Activated CD8-positive, alpha-beta T cell treated with anti-CD3 and anti-CD28 coated beads for 36 hours (primary cell): ENCODE results near the gene DOCK2. TPM values are rescaled to one million over a fixed set of nuclear protein-coding genes. Genes with fewer than 3 reads are reported as not detected.
"Not testable (repeated sequence)": the region's sequence is repeated elsewhere in the genome, so short reads cannot be mapped to it uniquely, and the experiment has no call there.

Experiments used
- ATAC-seq: fragments of 200-7000 bp; cut with Tn5 transposase; one replicate; pipeline ENCODE4 v1.10.0; 2021; ENCODE audit warnings: mild to moderate bottlenecking, moderate library complexity
- CTCF ChIA-PET: fragments of 350-600 bp; sonication (Branson Sonifier 250); formaldehyde crosslinking; loops from one replicate; lab custom pipeline; 2021; ENCODE audit warnings: antibody characterized with exemption; lab: Charles Lee
- POLR2A ChIA-PET: fragments of 350-600 bp; sonication (Branson Sonifier 250); formaldehyde crosslinking; loops from one replicate; lab custom pipeline; 2021; ENCODE audit warnings: antibody characterized with exemption; lab: Charles Lee
- DNase-seq: peaks from one replicate; pipeline ENCODE4 v3.0.0-alpha.2; 2020
- H3K27ac Mint-ChIP-seq: one replicate; pipeline ENCODE4 v1.8.0; 2021; ENCODE audit warnings: mild to moderate bottlenecking, mixed read lengths
- H3K27me3 Mint-ChIP-seq: one replicate; pipeline ENCODE4 v1.8.0; 2021; ENCODE audit warnings: mixed read lengths
- H3K36me3 Mint-ChIP-seq: one replicate; pipeline ENCODE4 v1.8.0; 2021; ENCODE audit warnings: low read depth, mixed read lengths
- H3K4me1 Mint-ChIP-seq: one replicate; pipeline ENCODE4 v1.8.0; 2021; ENCODE audit warnings: low read depth, mixed read lengths
- H3K4me3 Mint-ChIP-seq: one replicate; pipeline ENCODE4 v1.8.0; 2021; ENCODE audit warnings: mild to moderate bottlenecking, moderate library complexity, mixed read lengths
- H3K9me3 Mint-ChIP-seq: one replicate; pipeline ENCODE4 v1.8.0; 2021; ENCODE audit warnings: mixed read lengths
- CTCF ChIP-seq: fragments of 200-600 bp; IDR thresholded peaks from one replicate; pipeline ENCODE4 v1.8.0; 2022; ENCODE audit warnings: antibody characterized with exemption, mild to moderate bottlenecking
- intact Hi-C: fragments of 100-400 bp; cut with micrococcal nuclease; formaldehyde crosslinking; loops from one replicate; pipeline ENCODE4 v1.10.0; 2022
- total RNA-seq, 2 experiments: library from RNA; stranded (reverse); gene quantifications; one replicate each; pipeline ENCODE4 v1.2.3, GENCODE V29; 2021

Gene DOCK2
- total RNA-seq, 2 experiments from 2014 or later: 180 to 181 TPM

GRCh38 chr5:169657127-169657526, 20.1 kb downstream of the DOCK2 start:
- Mint-ChIP-seq H3K27me3 (no peaks in the 10 kb centered on the region), H3K27ac (peak overlapping the region; percentile 82), H3K4me3 (peak overlapping the region; percentile 34), H3K36me3 (peaks cover 70% of the 10 kb centered on the region), H3K9me3 (peaks cover 8% of the 10 kb centered on the region), H3K4me1 (peaks cover 68% of the 10 kb centered on the region)
- ATAC-seq (peak; percentile 78), DNase-seq (no peak)
- CTCF ChIA-PET: no interaction called here
- POLR2A ChIA-PET: interaction anchor here (0.6 to 2.2 kb wide), 5 partner anchors 10 to 953 kb away, joined by 3 to 19 read pairs (median 4); partner anchors contain the start of genes DOCK2 and SPDL1
- intact Hi-C loops: no loop called here
- TF ChIP-seq CTCF: no peak

- DNase-seq, CTCF ChIA-PET, H3K27me3 Mint-ChIP-seq, H3K27ac Mint-ChIP-seq, POLR2A ChIA-PET, intact Hi-C loops, H3K4me3 Mint-ChIP-seq, ATAC-seq: not testable (repeated sequence)
- peaks cover 55% of the 10 kb centered on the region for H3K36me3 Mint-ChIP-seq
- H3K4me1 Mint-ChIP-seq: peaks cover 38% of the 10 kb centered on the region
- peaks cover 23% of the 10 kb centered on the region for H3K9me3 Mint-ChIP-seq
Observed at GRCh38 chr5:169662451-169662850, 25.4 kb downstream of the DOCK2 start.

- Mint-ChIP-seq H3K27me3 (no peaks in the 10 kb centered on the region), H3K36me3 (peaks cover 50% of the 10 kb centered on the region), H3K4me1 (peaks cover 35% of the 10 kb centered on the region), H3K4me3 (no peak overlapping the region), H3K9me3 (peaks cover 23% of the 10 kb centered on the region), H3K27ac (no peak overlapping the region)
- ATAC-seq: no peak
- TF ChIP-seq CTCF: no peak
- CTCF ChIA-PET: no interaction called here
- no peak for DNase-seq
- POLR2A ChIA-PET: no interaction called here
- intact Hi-C loops: no loop called here
Observed at GRCh38 chr5:169663537-169663936, 26.5 kb downstream of the DOCK2 start.

- intact Hi-C loops: no loop called here
- no peak for ATAC-seq
- Mint-ChIP-seq H3K36me3 (peaks cover 46% of the 10 kb centered on the region), H3K27ac (no peak overlapping the region), H3K4me1 (peaks cover 38% of the 10 kb centered on the region), H3K4me3 (no peak overlapping the region), H3K9me3 (peaks cover 22% of the 10 kb centered on the region), H3K27me3 (no peaks in the 10 kb centered on the region)
- POLR2A ChIA-PET: interaction anchor here (1.0 kb wide), 1 partner anchor 29 kb away, joined by 5 read pairs; the partner anchor contains the start of gene DOCK2
- no peak for DNase-seq
- CTCF ChIA-PET: interaction anchor here (1.1 kb wide), 1 partner anchor 15 kb away, joined by 3 read pairs; no protein-coding TSS in a partner anchor
- no peak for TF ChIP-seq CTCF
Observed at GRCh38 chr5:169666365-169666764, 29.3 kb downstream of the DOCK2 start.

- no peak overlapping the region for H3K4me3 Mint-ChIP-seq
- CTCF ChIA-PET: interaction anchor here (1.2 kb wide), 1 partner anchor 12 kb away, joined by 3 read pairs; no protein-coding TSS in a partner anchor
- intact Hi-C loops: no loop called here
- H3K9me3 Mint-ChIP-seq: peaks cover 8% of the 10 kb centered on the region
- H3K4me1 Mint-ChIP-seq: peaks cover 33% of the 10 kb centered on the region
- DNase-seq (no peak), ATAC-seq (no peak)
- POLR2A ChIA-PET: interaction anchor here (0.6 kb wide), 1 partner anchor 178 kb away, joined by 3 read pairs; no protein-coding TSS in a partner anchor
- no peak for TF ChIP-seq CTCF
- H3K36me3 Mint-ChIP-seq: peaks cover 37% of the 10 kb centered on the region
- no peaks in the 10 kb centered on the region for H3K27me3 Mint-ChIP-seq
- no peak overlapping the region for H3K27ac Mint-ChIP-seq
Observed at GRCh38 chr5:169667896-169668674, 31.0 kb downstream of the DOCK2 start.
